BE2C (cell line): ENCODE data around the gene TPT1.
A peak's percentile ranks its signal among the peaks of the same experiment; 100 is the strongest.

ENCODE experiments used
- DNase-seq: peaks from one replicate; pipeline ENCODE4 v3.0.0-alpha.2; 2020
- H3K27me3 ChIP-seq: fragments of 250-450 bp; sonication (Bioruptor Pico); 2 replicates; pipeline ENCODE4 v1.5.1; 2020; ENCODE audit warnings: mild to moderate bottlenecking
- H3K36me3 ChIP-seq: fragments of 250-450 bp; sonication (Bioruptor Pico); 2 replicates; pipeline ENCODE4 v1.5.1; 2020; ENCODE audit warnings: mild to moderate bottlenecking
- H3K4me1 ChIP-seq: fragments of 250-450 bp; sonication (Bioruptor Pico); 2 replicates; pipeline ENCODE4 v1.5.1; 2020
- H3K4me3 ChIP-seq: 2 replicates; pipeline ENCODE4 v1.5.1; 2011; ENCODE audit warnings: low read depth, low read length
- H3K9me3 ChIP-seq: fragments of 250-450 bp; sonication (Bioruptor Pico); 2 replicates; pipeline ENCODE4 v1.5.1; 2020
- CTCF ChIP-seq: IDR thresholded peaks from 2 replicates; pipeline ENCODE4 v1.5.1; 2012; ENCODE audit warnings: mild to moderate bottlenecking, low read depth, low read length

TPT1 gene

GRCh38 chr13:45341799-45342500 lies 967 bp upstream of the TPT1 start:
- Histone ChIP-seq H3K27me3 (no peaks in the 10 kb centered on the region), H3K36me3 (peaks cover 37% of the 10 kb centered on the region), H3K9me3 (no peaks in the 10 kb centered on the region), H3K4me1 (peaks cover 3% of the 10 kb centered on the region; the same call in 1 of the 2 replicates), H3K4me3 (peak overlapping the region; percentile 66)
- peak; percentile 52 for DNase-seq
- no peak for TF ChIP-seq CTCF

GRCh38 chr13:45340422-45341033 lies 455 bp downstream of the TPT1 start:
- Histone ChIP-seq H3K27me3 (no peaks in the 10 kb centered on the region), H3K4me3 (peak overlapping the region; percentile 66), H3K4me1 (peaks cover 3% of the 10 kb centered on the region; the same call in 1 of the 2 replicates), H3K9me3 (no peaks in the 10 kb centered on the region), H3K36me3 (peaks cover 52% of the 10 kb centered on the region)
- peak; percentile 58 for TF ChIP-seq CTCF
- DNase-seq: peak; percentile 89

GRCh38 chr13:45339867-45340266 lies 1.1 kb downstream of the TPT1 start:
- peaks cover 58% of the 10 kb centered on the region for H3K36me3 ChIP-seq
- H3K27me3 ChIP-seq: no peaks in the 10 kb centered on the region
- peak overlapping the region; percentile 66 for H3K4me3 ChIP-seq
- peaks cover 3% of the 10 kb centered on the region; the same call in 1 of the 2 replicates for H3K4me1 ChIP-seq
- H3K9me3 ChIP-seq: no peaks in the 10 kb centered on the region
- DNase-seq: no peak
- no peak for TF ChIP-seq CTCF

- H3K4me1 ChIP-seq: peaks cover 3% of the 10 kb centered on the region; the same call in 1 of the 2 replicates
- no peaks in the 10 kb centered on the region for H3K27me3 ChIP-seq
- peaks cover 63% of the 10 kb centered on the region for H3K36me3 ChIP-seq
- H3K4me3 ChIP-seq: peak overlapping the region; percentile 66
- no peak for TF ChIP-seq CTCF
- no peaks in the 10 kb centered on the region for H3K9me3 ChIP-seq
- no peak for DNase-seq
These were observed 1.6 kb downstream of the TPT1 start for GRCh38 chr13:45339399-45339798.

GRCh38 chr13:45337803-45338202 lies 3.2 kb downstream of the TPT1 start:
- H3K9me3 ChIP-seq: no peaks in the 10 kb centered on the region
- H3K4me1 ChIP-seq: peaks cover 3% of the 10 kb centered on the region; the same call in 1 of the 2 replicates
- H3K36me3 ChIP-seq: peaks cover 63% of the 10 kb centered on the region
- no peak overlapping the region for H3K4me3 ChIP-seq
- DNase-seq: no peak
- H3K27me3 ChIP-seq: no peaks in the 10 kb centered on the region
- no peak for TF ChIP-seq CTCF

GRCh38 chr13:45337395-45337794 lies 3.6 kb downstream of the TPT1 start:
- no peak for TF ChIP-seq CTCF
- Histone ChIP-seq H3K36me3 (peaks cover 63% of the 10 kb centered on the region), H3K9me3 (no peaks in the 10 kb centered on the region), H3K4me1 (peaks cover 3% of the 10 kb centered on the region; the same call in 1 of the 2 replicates), H3K27me3 (no peaks in the 10 kb centered on the region), H3K4me3 (no peak overlapping the region)
- DNase-seq: no peak
